Limb (tissue), 2 donors: ENCODE measurements around the gene ULK1.

ENCODE experiments used
- DNase-seq, 2 donors: peaks; one replicate each; pipeline ENCODE4 v3.0.0-alpha.2; 2016; ENCODE audit errors: extremely low spot score in 2 of 2

Gene ULK1

DNA sequence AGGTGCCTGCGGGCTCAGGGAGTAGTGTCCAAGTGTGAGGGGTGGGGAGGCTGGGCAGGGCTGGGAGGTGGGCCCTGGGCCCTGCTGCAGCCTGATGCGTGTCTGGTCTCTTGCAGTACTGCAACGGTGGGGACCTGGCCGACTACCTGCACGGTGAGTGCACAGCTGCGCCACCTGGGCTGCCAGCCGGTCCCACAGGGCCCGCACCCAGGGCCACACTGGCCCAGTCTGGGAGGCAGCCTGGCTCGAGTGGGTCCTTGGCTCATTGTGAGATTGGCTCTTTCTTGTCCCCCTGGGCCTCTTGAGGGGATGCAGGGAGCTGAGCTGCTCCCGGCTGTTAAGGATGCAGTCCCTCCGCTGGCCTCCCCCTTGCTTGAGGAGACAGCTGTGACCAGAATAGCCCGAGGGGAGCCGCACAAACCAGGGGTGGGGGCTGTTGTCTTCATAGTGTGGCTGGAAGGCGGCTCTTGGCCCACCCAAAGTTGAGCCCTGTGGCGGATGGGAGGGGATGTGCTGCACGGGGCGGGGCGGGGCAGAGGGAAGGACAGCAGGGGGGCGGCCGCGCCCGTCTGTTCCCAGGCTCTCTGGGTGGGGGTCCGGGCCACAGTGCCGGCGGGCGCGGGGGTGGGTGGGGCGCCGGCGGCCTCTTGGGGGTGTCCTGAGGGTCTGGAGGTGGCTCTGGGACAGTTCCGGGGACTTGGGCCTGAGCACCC, 13.1 kb downstream of the ULK1 start:
- DNase-seq = peak in 1 of 2 donors; percentile 29

DNA sequence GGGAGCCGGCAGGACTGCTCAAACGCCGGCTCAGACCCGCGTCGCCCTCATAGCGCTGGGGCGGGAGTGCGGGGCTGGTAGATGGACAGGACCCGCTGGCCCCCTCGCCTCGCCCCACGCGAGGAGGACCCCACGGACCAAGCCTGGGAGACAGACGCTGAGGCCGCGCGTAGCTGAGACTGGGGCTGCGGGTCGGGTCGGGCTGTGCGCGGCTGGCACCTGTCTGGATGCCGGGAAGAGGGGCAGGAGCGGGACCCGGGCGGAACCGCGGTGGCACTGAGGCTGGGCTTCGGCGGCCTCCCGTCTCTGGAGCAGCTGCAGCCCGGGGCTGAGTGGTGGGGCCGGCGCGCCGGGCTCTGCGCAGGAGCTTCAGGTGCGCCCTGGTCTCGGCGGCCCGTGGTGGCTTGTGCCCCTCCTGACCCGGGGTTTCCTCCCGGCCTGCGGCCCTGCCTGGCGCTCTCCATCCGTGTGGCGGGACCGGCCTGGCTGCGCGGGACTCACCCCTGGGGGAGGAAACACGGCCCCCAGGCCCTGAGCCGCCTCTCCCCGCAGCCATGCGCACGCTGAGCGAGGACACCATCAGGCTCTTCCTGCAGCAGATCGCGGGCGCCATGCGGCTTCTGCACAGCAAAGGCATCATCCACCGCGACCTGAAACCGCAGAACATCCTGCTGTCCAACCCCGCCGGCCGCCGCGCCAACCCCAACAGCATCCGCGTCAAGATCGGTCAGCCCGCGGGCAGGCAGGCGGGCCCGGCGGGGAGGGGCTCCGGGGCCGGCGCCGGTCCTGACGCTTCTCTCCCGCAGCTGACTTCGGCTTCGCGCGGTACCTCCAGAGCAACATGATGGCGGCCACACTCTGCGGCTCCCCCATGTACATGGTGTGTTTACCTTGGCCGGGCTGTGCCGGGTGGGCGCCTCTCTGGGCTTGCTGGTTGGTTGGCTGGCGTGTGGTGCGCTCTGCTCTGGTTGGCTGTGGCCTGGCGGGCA, 14.0 kb downstream of the ULK1 start:
- peak in 1 of 2 donors; percentile 24 for DNase-seq

GRCh38 chr12:131909081-131909751, 14.8 kb downstream of the ULK1 start:
- peak in 1 of 2 donors; percentile 27 for DNase-seq

DNA sequence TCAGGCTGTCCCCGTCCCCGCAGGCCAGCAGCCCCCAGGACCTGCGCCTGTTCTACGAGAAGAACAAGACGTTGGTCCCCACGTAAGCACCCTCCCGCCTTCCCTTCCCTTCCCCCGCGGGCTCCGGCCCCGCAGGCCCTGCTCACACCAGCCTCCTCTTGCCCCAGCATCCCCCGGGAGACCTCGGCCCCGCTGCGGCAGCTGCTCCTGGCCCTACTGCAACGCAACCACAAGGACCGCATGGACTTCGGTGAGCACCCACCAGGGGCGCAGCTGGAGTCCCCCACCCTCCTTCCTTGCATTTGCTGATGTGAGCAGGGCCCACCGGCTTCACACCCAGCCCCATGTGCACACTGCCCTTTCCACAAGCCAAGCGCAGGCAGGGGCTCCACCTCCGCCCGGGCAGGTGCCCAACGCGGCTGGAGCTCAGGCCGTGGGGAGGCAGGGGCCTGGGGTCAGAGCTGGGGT, 15.4 kb downstream of the ULK1 start:
- no peak for DNase-seq

- DNase-seq = no peak
These were observed 16.0 kb downstream of the ULK1 start for GRCh38 chr12:131910302-131911027.

DNA sequence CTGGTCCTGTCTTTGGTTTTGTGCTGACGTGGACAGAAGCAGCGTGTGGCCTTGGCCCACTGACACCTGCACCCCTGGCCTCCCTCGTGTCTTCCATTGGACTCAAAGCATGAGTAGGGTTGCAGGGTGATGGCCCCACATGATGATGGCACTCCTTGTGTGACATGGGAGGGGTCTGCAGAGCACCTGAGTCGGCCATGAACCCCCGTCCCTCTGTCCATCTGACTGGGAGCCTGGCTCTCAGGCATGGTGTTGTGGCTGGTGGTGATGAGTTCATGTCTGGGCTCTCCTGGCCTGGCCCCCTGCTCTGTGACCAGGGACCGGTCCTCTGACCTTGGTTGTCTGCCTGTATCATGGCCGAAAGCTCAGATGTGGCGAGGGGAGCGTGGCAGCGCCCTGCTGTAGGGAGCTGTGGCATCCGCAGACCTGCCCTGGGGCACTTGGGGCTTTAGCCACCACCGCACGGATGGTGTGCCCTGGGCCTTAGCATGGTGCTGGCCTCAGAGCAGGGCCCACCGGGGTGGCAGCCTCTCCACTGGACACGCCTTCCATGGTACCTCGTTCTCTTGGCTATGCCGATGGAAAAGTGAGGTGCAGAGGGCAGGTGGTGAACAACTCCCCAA, 16.7 kb downstream of the ULK1 start:
- no peak for DNase-seq

DNA sequence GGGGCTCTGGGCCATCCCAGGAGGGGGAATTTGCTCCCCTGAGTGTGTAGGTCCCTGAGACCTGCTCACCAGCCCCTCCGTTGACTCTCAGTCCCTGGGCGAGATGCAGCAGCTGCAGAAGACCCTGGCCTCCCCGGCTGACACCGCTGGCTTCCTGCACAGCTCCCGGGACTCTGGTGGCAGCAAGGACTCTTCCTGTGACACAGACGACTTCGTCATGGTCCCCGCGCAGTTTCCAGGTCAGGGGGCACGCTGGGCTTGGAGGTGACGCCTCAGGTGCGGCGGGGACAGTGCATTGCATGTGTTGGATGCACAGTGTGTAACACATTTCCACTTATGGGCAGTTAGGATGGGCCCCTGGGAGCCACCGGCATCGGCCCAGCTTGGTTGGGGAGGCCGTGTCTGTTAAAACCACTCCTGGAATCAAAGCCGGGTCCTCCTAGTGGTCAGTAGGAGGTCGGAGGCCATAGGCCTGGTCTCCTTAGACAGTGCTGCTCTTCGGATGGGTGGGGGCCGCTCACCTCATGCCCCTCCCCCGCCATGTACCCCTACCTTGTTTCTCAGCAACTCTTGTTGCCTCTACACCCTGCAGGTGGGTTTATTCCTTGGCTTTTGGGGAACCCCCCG, 17.5 kb downstream of the ULK1 start:
- DNase-seq = no peak

DNA sequence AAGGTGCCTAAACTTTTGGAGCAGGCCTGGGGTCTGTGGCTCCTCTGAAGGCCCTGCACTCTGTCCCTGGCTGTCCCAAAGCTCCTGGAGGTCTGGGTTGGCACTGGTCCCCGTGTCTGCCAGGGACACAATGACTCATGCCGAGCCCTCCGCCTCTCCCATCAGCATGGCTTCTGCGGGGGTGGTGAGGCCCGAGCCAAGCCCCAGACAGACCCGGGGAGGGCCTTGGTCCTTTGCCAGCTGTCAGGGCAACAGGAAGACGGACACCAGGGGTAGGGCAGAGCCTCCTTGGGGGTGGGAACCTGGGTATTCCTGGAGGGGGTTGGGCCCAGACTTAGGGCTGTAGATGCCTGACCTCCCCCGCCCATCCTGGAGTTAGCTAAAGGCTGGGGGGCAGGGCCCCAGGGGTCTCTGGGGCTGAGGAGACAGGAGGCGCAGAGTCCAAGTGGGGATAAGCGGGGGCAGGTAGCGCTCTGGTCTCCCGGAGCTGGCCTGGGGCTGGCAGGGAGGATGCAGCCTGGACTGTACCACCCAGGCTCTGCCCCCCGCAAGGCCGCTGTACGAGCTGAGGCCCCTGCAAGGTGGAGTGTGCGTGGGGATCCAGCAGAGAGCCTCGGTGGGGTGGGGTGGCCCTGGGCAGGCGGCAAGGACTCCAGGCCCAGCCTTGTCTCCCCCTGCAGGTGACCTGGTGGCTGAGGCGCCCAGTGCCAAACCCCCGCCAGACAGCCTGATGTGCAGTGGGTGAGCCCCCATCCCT, 18.3 kb downstream of the ULK1 start:
- peak in 1 of 2 donors; percentile 51 for DNase-seq

GRCh38 chr12:131913666-131914065, 19.2 kb downstream of the ULK1 start:
- DNase-seq = no peak

GRCh38 chr12:131914179-131914702, 19.8 kb downstream of the ULK1 start:
- no peak for DNase-seq

DNA sequence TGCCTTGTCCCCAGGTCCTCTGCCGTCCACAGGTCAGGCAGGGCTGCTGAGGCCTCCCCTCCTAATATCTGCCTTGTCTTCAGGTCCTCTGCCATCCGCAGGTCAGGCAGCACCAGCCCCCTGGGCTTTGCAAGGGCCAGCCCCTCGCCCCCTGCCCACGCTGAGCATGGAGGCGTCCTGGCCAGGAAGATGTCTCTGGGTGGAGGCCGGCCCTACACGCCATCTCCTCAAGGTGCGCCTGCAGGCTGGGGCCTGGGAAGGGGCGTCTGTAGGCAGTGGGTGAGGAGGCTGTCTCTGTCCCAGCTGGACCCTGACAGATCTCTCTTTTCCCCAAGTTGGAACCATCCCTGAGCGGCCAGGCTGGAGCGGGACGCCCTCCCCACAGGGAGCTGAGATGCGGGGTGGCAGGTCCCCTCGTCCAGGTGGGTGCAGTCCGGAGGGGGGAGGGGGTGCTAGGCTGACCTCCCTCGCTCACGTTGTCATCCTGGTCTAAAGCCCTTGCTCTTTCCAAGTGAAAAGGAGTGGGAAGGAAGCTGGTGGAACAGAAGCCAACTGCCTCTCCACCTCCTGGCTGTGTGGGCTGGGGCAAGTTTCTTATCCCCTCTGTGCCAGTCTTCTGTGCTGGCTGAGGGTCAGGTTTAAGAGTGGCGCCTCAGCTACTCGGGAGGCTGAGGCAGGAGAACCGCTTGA, 20.7 kb downstream of the ULK1 start:
- no peak for DNase-seq

GRCh38 chr12:131915823-131916222, 21.4 kb downstream of the ULK1 start:
- DNase-seq = peak in 1 of 2 donors; percentile 28

DNA sequence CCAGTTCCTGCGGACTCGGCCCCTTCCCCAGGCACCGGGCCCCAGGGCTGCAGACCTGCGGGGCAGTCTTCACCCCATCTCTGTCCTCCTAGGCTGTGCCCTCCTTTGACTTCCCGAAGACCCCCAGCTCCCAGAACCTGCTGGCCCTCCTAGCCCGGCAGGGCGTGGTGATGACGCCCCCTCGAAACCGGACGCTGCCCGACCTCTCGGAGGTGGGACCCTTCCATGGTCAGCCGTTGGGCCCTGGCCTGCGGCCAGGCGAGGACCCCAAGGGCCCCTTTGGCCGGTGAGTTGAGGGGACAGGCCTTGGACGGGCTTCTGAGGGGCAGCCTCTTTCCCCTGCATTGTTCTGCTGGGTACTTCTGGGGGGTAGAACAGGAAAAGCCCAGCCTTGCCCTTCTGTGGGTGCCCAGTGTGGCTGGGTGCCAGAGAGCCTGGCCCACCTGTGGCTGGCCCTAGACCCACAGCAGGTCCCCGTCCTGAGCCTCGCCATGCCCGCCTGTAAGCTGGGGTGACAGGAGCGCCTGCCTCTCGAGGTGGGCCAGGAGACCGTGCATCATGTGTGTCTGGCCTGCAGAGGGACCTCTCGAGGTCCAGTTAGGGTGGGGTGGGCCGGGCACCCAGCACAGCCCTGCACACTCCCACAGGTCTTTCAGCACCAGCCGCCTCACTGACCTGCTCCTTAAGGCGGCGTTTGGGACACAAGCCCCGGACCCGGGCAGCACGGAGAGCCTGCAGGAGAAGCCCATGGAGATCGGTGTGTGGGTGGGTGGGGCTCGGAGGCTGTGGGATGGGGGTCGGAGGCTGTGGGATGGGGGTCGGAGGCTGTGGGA, 22.1 kb downstream of the ULK1 start:
- peak in 1 of 2 donors; percentile 24 for DNase-seq

DNA sequence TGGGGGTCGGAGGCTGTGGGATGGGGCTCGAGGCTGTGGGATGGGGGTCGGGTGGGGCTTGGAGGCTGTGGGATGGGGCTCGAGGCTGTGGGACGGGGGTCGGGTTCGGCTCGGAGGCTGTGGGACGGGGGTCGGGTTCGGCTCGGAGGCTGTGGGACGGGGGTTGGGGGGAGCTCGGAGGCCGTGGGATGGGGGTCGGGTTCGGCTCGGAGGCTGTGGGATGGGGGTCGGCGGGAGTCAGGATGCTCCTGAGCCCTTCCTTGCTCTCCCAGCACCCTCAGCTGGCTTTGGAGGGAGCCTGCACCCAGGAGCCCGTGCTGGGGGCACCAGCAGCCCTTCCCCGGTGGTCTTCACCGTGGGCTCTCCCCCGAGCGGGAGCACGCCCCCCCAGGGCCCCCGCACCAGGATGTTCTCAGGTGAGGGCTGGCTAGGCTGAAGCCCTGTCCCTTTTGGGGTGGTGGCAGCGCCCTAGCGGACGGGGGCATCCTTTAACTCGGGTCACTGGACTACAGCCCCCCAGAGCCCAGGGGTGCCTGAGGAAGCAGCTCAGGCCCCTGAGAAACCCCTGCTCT, 22.8 kb downstream of the ULK1 start:
- DNase-seq = peak in 1 of 2 donors; percentile 29

- DNase-seq = peak in 1 of 2 donors; percentile 31
These were observed 23.4 kb downstream of the ULK1 start for GRCh38 chr12:131917711-131918306.

- DNase-seq = peak in 1 of 2 donors; percentile 29
These were observed 24.1 kb downstream of the ULK1 start for GRCh38 chr12:131918311-131919050.
